SK-N-MC (cell line): ENCODE measurements around the gene NGLY1.

Source experiments
- EZH2 ChIP-seq: fragments of 200-600 bp; sonication (generic); IDR thresholded peaks from one replicate; pipeline ENCODE4 v1.6.1; 2017; ENCODE audit warnings: antibody characterized with exemption
- FOXP2 ChIP-seq: optimal IDR thresholded peaks from 2 replicates; pipeline ENCODE3; 2011; ENCODE audit warnings: mild to moderate bottlenecking, moderate library complexity; ENCODE audit not compliant: insufficient read depth; ENCODE audit errors: extremely low read length, control extremely low read depth
- POLR2AphosphoS5 ChIP-seq: IDR thresholded peaks from 2 replicates; pipeline ENCODE4 v1.6.1; 2012; ENCODE audit warnings: mild to moderate bottlenecking, low read depth, low read length, borderline replicate concordance

DNA sequence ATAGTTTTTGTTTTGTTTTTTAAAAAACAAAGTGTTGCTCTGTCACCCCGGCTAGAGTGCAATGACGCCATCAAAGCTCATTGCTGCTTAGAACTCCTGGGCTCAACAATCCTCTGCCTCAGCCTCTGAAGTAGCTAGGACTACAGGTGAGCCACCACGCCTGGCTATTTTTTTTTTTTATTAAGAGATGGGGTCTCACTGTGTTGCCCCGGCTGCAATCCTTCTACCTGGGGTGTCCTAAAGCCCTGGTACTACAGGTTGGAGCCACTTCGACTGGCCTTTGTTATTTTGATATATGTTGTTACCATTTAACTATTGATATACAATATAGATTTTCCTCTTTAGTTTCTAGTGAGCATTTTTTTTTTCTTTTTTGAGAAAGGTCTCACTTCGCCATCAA, 2.6 kb downstream of the NGLY1 start:
- TF ChIP-seq EZH2 (no peak), POLR2AphosphoS5 (no peak), FOXP2 (no peak)
